ENCODE measurements around the gene NYAP2.

- TF ChIP-seq ZNF274 (IDR thresholded peaks at IDR 0.05; ENCODE audit: low read depth, low read length): no peak
- no peak for TF ChIP-seq SUZ12 (IDR thresholded peaks at IDR 0.05; ENCODE audit: extremely low read depth, insufficient read depth, insufficient read length)
- TF ChIP-seq YY1 (IDR thresholded peaks at IDR 0.05; ENCODE audit: insufficient read depth, insufficient read length): no peak
Observed at GRCh38 chr2:225400546-225401400, 1.3 kb downstream of the NYAP2 start.

All from NT2/D1 (cell line).